DMS53 treated with DMSO at 0.1 percent for 48 hours (cell line): ENCODE data around the gene PKP1.

ENCODE experiments used
- DNase-seq: peaks from one replicate; lab custom pipeline; 2025; ENCODE audit not compliant: unreplicated experiment; lab: John Stamatoyannopoulos, UW

The PKP1 gene

GRCh38 chr1:201260236-201260590, 23.1 kb upstream of the PKP1 start:
- DNase-seq = no peak

- no peak for DNase-seq
These were observed 22.5 kb upstream of the PKP1 start for GRCh38 chr1:201260648-201261311.

GRCh38 chr1:201261771-201262547, 21.3 kb upstream of the PKP1 start:
- no peak for DNase-seq

GRCh38 chr1:201262963-201263608, 20.2 kb upstream of the PKP1 start:
- no peak for DNase-seq

GRCh38 chr1:201264072-201264471, 19.2 kb upstream of the PKP1 start:
- no peak for DNase-seq

- no peak for DNase-seq
These were observed 18.8 kb upstream of the PKP1 start for GRCh38 chr1:201264554-201264953.

GRCh38 chr1:201265756-201266155, 17.6 kb upstream of the PKP1 start:
- DNase-seq = peak; percentile 20

- no peak for DNase-seq
These were observed 17.0 kb upstream of the PKP1 start for GRCh38 chr1:201266276-201266675.

- DNase-seq = peak; percentile 51
These were observed 16.5 kb upstream of the PKP1 start for GRCh38 chr1:201266774-201267173.

- DNase-seq = no peak
These were observed 15.7 kb upstream of the PKP1 start for GRCh38 chr1:201267481-201268229.

GRCh38 chr1:201268604-201269151, 14.6 kb upstream of the PKP1 start:
- no peak for DNase-seq

- no peak for DNase-seq
These were observed 14.0 kb upstream of the PKP1 start for GRCh38 chr1:201269281-201269680.

- no peak for DNase-seq
These were observed 13.4 kb upstream of the PKP1 start for GRCh38 chr1:201269900-201270410.

- no peak for DNase-seq
These were observed 12.5 kb upstream of the PKP1 start for GRCh38 chr1:201270616-201271390.

GRCh38 chr1:201272799-201273198, 10.5 kb upstream of the PKP1 start:
- no peak for DNase-seq

- DNase-seq = no peak
These were observed 8.6 kb upstream of the PKP1 start for GRCh38 chr1:201274616-201275252.

GRCh38 chr1:201275253-201275666, 8.0 kb upstream of the PKP1 start:
- no peak for DNase-seq

- no peak for DNase-seq
These were observed 6.4 kb upstream of the PKP1 start for GRCh38 chr1:201276891-201277290.

GRCh38 chr1:201277441-201277840, 5.9 kb upstream of the PKP1 start:
- no peak for DNase-seq

GRCh38 chr1:201279313-201279712, 4.0 kb upstream of the PKP1 start:
- no peak for DNase-seq
